ENCODE measurements around the gene SHMT1.
A peak's percentile ranks its signal among the peaks of the same experiment; 100 is the strongest.
"Not testable (repeated sequence)": the region's sequence is repeated elsewhere in the genome, so short reads cannot be mapped to it uniquely, and the experiment has no call there.

Gene SHMT1
- 6.2 to 11.2 (median 10.3) reads per million in 3 donors for total RNA-seq

DNA sequence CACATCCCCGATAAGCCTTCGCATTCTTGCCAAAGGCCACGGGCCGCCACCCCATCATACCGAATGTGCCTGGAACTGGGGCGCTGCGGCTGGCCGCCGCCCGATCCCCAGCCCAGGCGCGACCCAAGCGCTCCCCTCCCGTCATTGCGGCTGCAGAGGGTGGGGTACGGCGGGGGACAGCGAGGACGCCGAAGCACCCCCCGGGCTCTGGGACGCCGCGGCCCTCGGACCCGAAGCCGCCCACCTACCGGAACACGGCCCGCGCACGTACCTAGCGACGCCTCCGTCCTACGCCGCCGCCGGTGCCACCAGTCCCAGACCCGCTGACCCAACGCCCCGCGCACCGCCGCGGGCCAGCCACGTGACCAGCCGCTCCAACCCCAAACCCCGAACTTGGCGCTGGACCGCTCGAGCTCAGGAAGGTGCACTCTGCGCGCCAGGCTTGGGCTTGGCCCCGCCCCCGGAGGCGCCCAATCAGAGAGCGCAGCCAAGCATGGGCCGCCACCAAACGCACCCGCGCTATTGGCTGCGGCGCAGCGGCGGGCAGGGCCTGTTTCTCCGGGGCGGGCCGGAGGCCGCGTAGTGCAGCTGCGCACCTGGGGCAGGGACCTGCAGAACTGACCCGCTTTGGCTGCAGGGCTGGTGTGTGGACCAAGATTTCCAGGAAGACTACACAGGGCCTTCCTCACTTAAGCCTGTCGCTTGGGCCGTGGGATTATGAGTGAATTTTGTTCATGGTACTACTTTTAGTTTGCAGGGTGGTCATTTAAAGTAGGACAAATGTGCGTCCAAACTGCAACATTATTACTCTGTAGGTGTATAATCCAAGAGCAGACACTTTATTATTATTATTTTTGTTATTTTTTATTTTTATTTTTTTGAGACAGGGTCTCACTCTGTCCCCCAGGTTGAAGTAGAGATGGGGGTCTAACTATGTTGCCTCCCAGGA is at the start of gene SHMT1:
Gene SHMT1 (minus strand): TSS at position 450 of the 949 bp plus-strand sequence. CDS start 7,569 bp downstream, outside the sequence.
- H3K27me3 ChIP-seq (replicated peaks; ENCODE audit: control insufficient read depth, insufficient read depth, low read length, poor library complexity, severe bottlenecking), result no peaks in the 10 kb centered on the region
- H3K9me3 ChIP-seq (ENCODE audit: control insufficient read depth, low read length), result no peaks in the 10 kb centered on the region
- H3K4me1 ChIP-seq (ENCODE audit: control insufficient read depth, insufficient read depth, low read length, poor library complexity, severe bottlenecking), result peaks cover 10% of the 10 kb centered on the region
- peak within 1 kb of the TSS; percentile 74 for H3K4me3 ChIP-seq (ENCODE audit: insufficient read depth, low read depth, low read length, poor library complexity, severe bottlenecking)
- H3K36me3 ChIP-seq (ENCODE audit: control insufficient read depth, insufficient read depth, low read length), result no peaks in the 10 kb centered on the region
- H3K27ac ChIP-seq (ENCODE audit: insufficient read depth, low read length, poor library complexity, severe bottlenecking), result peak within 1 kb of the TSS; percentile 47
- peak; percentile 79 to 88 (median 86) for DNase-seq

DNA sequence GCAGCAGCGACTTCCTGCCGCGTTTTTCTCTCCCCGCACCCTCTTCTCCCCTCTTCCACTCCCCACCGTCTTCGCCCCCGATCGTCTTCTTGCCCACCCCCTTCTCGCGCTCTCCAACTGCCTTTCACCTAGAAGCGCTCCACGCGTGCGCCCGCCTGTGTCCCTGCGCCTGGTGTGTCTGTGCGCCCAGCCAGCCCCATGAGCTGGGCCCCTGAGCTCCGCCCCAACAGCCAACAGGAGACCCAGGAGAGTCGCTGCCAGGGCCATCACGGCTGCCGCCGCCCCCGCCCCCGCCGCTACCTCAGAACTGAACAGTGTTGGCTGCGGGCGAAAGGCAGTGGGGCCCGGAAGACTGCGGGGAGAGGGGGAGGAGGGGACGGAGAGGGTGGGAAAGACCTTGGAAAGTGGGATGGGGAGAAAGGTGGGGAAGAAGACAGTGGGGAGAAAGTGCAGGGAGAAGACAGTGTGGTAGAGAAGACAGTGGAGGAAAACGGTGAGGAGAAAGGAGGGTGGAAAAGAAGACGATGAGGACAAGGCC is 48.7 kb upstream of the SHMT1 start:
- H3K4me1 ChIP-seq (ENCODE audit: control insufficient read depth, insufficient read depth, low read length, poor library complexity, severe bottlenecking); DNase-seq; H3K27ac ChIP-seq (ENCODE audit: insufficient read depth, low read length, poor library complexity, severe bottlenecking); H3K27me3 ChIP-seq (replicated peaks; ENCODE audit: control insufficient read depth, insufficient read depth, low read length, poor library complexity, severe bottlenecking); H3K36me3 ChIP-seq (ENCODE audit: control insufficient read depth, insufficient read depth, low read length); H3K9me3 ChIP-seq (ENCODE audit: control insufficient read depth, low read length): not testable (repeated sequence)
- peak overlapping the region; percentile 66 for H3K4me3 ChIP-seq (ENCODE audit: insufficient read depth, low read depth, low read length, poor library complexity, severe bottlenecking)

DNA sequence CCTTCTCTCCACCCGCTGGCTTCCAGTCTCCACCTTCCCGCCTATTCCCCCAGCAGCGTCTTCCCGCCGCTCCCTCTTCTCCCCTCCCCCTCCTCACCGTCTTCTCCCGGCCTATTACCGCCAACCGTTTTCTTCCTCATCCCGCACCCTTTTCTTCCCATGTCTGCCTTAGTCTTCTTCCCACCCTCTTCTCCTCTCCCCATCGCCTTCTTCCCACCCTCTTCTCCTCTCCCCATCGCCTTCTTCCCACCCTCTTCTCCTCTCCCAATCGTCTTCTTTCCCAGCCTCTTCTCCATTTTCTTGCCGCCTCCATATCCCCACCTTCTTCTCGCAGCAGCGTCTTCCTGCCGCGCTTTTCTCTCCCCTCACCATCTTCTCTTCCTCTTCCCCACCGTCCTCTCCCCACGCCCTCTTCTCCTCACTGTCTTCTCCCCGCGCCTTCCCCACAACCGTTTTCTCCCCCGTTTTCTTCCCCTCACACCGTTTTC is 48.1 kb upstream of the SHMT1 start:
- H3K36me3 ChIP-seq (ENCODE audit: control insufficient read depth, insufficient read depth, low read length); H3K4me1 ChIP-seq (ENCODE audit: control insufficient read depth, insufficient read depth, low read length, poor library complexity, severe bottlenecking); DNase-seq; H3K27me3 ChIP-seq (replicated peaks; ENCODE audit: control insufficient read depth, insufficient read depth, low read length, poor library complexity, severe bottlenecking); H3K9me3 ChIP-seq (ENCODE audit: control insufficient read depth, low read length): not testable (repeated sequence)
- Histone ChIP-seq H3K4me3 (ENCODE audit: insufficient read depth, low read depth, low read length, poor library complexity, severe bottlenecking) (peak overlapping the region; percentile 66), H3K27ac (ENCODE audit: insufficient read depth, low read length, poor library complexity, severe bottlenecking) (peak overlapping the region; percentile 37)

DNA sequence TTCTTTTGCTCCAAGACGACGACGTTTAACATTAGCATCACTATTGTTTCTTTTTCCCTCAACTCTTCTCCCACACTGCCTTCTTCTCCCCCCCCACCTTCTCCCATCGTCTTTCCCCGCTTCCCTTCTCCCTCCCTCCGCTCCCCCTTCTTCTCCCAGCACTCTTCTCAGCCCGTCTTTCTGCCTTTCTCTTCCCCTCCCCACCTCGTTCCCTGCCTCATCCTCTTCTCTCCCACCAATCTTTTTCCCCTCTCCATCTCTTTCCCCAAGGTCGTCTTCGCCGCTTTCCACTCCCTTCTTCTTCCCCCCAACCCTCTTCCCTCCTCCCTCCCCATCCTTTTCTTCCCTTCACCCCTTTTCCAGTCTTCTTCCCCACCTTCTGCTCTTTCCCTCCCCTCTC is 47.4 kb upstream of the SHMT1 start:
- not testable (repeated sequence) for H3K36me3 ChIP-seq (ENCODE audit: control insufficient read depth, insufficient read depth, low read length); H3K27me3 ChIP-seq (replicated peaks; ENCODE audit: control insufficient read depth, insufficient read depth, low read length, poor library complexity, severe bottlenecking); H3K4me1 ChIP-seq (ENCODE audit: control insufficient read depth, insufficient read depth, low read length, poor library complexity, severe bottlenecking); H3K4me3 ChIP-seq (ENCODE audit: insufficient read depth, low read depth, low read length, poor library complexity, severe bottlenecking); H3K27ac ChIP-seq (ENCODE audit: insufficient read depth, low read length, poor library complexity, severe bottlenecking); H3K9me3 ChIP-seq (ENCODE audit: control insufficient read depth, low read length); DNase-seq

DNA sequence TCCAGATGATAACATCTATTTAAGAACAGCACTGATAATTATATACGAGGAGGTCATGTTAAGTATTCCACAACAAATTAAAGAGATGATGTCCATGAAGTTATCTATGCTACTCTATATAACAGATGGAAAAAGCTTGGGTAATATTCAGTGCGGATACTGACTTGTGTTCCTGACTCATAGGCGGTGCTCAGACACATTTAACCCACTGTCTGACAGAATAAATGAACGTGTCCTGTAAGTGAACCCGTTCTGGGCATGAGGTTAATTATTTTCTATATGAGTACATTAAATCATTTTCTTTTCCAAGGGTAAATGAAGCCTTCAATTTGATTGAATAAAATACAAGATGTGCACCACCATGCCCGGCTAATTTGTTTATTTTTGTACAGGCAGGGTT is 46.0 kb upstream of the SHMT1 start:
- H3K36me3 ChIP-seq (ENCODE audit: control insufficient read depth, insufficient read depth, low read length); H3K4me1 ChIP-seq (ENCODE audit: control insufficient read depth, insufficient read depth, low read length, poor library complexity, severe bottlenecking); H3K9me3 ChIP-seq (ENCODE audit: control insufficient read depth, low read length); DNase-seq; H3K27ac ChIP-seq (ENCODE audit: insufficient read depth, low read length, poor library complexity, severe bottlenecking); H3K27me3 ChIP-seq (replicated peaks; ENCODE audit: control insufficient read depth, insufficient read depth, low read length, poor library complexity, severe bottlenecking); H3K4me3 ChIP-seq (ENCODE audit: insufficient read depth, low read depth, low read length, poor library complexity, severe bottlenecking): not testable (repeated sequence)

- H3K27ac ChIP-seq (ENCODE audit: insufficient read depth, low read length, poor library complexity, severe bottlenecking); DNase-seq; H3K4me1 ChIP-seq (ENCODE audit: control insufficient read depth, insufficient read depth, low read length, poor library complexity, severe bottlenecking); H3K4me3 ChIP-seq (ENCODE audit: insufficient read depth, low read depth, low read length, poor library complexity, severe bottlenecking); H3K27me3 ChIP-seq (replicated peaks; ENCODE audit: control insufficient read depth, insufficient read depth, low read length, poor library complexity, severe bottlenecking); H3K36me3 ChIP-seq (ENCODE audit: control insufficient read depth, insufficient read depth, low read length); H3K9me3 ChIP-seq (ENCODE audit: control insufficient read depth, low read length): not testable (repeated sequence)
Observed at GRCh38 chr17:18408906-18409305, 45.6 kb upstream of the SHMT1 start.

- not testable (repeated sequence) for H3K36me3 ChIP-seq (ENCODE audit: control insufficient read depth, insufficient read depth, low read length)
Observed at GRCh38 chr17:18403604-18404003, 40.3 kb upstream of the SHMT1 start.

DNA sequence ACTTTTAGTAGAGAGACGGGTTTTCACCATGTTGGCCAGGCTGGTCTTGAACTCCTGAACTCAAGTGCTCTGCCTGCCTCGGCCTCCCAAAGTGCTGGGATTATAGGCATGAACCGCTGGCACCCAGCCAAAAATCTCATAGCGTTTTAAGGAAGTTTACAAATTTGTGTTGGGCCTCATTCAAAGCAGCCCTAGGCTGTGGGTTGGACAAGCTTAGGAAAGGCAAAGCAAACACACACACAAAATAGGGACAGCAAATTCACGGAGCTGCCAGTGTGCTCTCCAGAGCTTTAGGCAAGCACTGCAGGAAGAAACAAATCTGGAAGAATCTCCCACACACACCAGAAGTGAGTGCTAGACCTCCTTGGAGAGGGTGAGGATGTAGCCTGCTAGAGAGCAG is 39.8 kb upstream of the SHMT1 start:
- not testable (repeated sequence) for H3K27me3 ChIP-seq (replicated peaks; ENCODE audit: control insufficient read depth, insufficient read depth, low read length, poor library complexity, severe bottlenecking); H3K4me3 ChIP-seq (ENCODE audit: insufficient read depth, low read depth, low read length, poor library complexity, severe bottlenecking); H3K9me3 ChIP-seq (ENCODE audit: control insufficient read depth, low read length); H3K4me1 ChIP-seq (ENCODE audit: control insufficient read depth, insufficient read depth, low read length, poor library complexity, severe bottlenecking); H3K36me3 ChIP-seq (ENCODE audit: control insufficient read depth, insufficient read depth, low read length); DNase-seq; H3K27ac ChIP-seq (ENCODE audit: insufficient read depth, low read length, poor library complexity, severe bottlenecking)

More at GRCh38 chr17:18403604-18404003, 40.3 kb upstream of the SHMT1 start:
- not testable (repeated sequence) for H3K4me1 ChIP-seq (ENCODE audit: control insufficient read depth, insufficient read depth, low read length, poor library complexity, severe bottlenecking); H3K27ac ChIP-seq (ENCODE audit: insufficient read depth, low read length, poor library complexity, severe bottlenecking); H3K9me3 ChIP-seq (ENCODE audit: control insufficient read depth, low read length); H3K4me3 ChIP-seq (ENCODE audit: insufficient read depth, low read depth, low read length, poor library complexity, severe bottlenecking); DNase-seq; H3K27me3 ChIP-seq (replicated peaks; ENCODE audit: control insufficient read depth, insufficient read depth, low read length, poor library complexity, severe bottlenecking)

GRCh38 chr17:18401872-18402590 is 38.7 kb upstream of the SHMT1 start:
- H3K27me3 ChIP-seq (replicated peaks; ENCODE audit: control insufficient read depth, insufficient read depth, low read length, poor library complexity, severe bottlenecking); H3K9me3 ChIP-seq (ENCODE audit: control insufficient read depth, low read length); H3K4me1 ChIP-seq (ENCODE audit: control insufficient read depth, insufficient read depth, low read length, poor library complexity, severe bottlenecking); H3K27ac ChIP-seq (ENCODE audit: insufficient read depth, low read length, poor library complexity, severe bottlenecking); H3K4me3 ChIP-seq (ENCODE audit: insufficient read depth, low read depth, low read length, poor library complexity, severe bottlenecking); DNase-seq; H3K36me3 ChIP-seq (ENCODE audit: control insufficient read depth, insufficient read depth, low read length): not testable (repeated sequence)

GRCh38 chr17:18388728-18389127 is 25.4 kb upstream of the SHMT1 start:
- H3K27me3 ChIP-seq (replicated peaks; ENCODE audit: control insufficient read depth, insufficient read depth, low read length, poor library complexity, severe bottlenecking); H3K9me3 ChIP-seq (ENCODE audit: control insufficient read depth, low read length); H3K4me1 ChIP-seq (ENCODE audit: control insufficient read depth, insufficient read depth, low read length, poor library complexity, severe bottlenecking); H3K4me3 ChIP-seq (ENCODE audit: insufficient read depth, low read depth, low read length, poor library complexity, severe bottlenecking); H3K27ac ChIP-seq (ENCODE audit: insufficient read depth, low read length, poor library complexity, severe bottlenecking); H3K36me3 ChIP-seq (ENCODE audit: control insufficient read depth, insufficient read depth, low read length); DNase-seq: not testable (repeated sequence)

All from effector memory CD4-positive, alpha-beta T cell (primary cell).